HG03060 (cell line): ENCODE data around the gene ZNF580.
A peak's percentile ranks its signal among the peaks of the same experiment; 100 is the strongest.

Source experiments
- ATAC-seq: cut with Tn5 transposase; IDR thresholded peaks from one replicate; pipeline ENCODE4 v1.9.1; 2021; ENCODE audit warnings: low read depth, moderate number of reproducible peaks; ENCODE audit not compliant: unreplicated experiment

Gene ZNF580

GRCh38 chr19:55640577-55641425 lies at the start of gene ZNF580:
ZNF580 (plus strand) TSS chr19:55641002; CDS start chr19:55642509, 1,507 bp downstream.
- no peak for ATAC-seq

DNA sequence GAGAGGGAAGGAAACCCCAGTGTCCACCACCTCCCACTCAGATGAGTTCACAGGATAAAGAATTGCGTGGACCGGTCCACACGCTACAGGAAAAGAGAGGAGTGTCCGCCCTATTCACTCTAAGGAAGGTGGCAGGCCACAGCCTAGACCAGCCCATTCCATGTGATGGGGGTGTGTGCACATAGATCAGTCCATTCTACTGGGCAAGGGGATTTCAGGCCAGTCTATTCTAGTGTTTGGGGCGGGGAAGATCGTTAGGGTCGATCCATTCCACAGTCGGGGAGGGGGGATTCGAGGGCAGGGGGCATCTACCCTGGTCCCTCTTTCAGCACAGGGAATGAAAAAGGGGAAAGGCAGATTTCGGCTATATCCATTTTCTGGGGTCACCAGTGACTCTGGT lies 49.2 kb upstream of the ZNF580 start:
- no peak for ATAC-seq

- ATAC-seq: no peak
Measured at GRCh38 chr19:55592391-55593090, 48.3 kb upstream of the ZNF580 start.

DNA sequence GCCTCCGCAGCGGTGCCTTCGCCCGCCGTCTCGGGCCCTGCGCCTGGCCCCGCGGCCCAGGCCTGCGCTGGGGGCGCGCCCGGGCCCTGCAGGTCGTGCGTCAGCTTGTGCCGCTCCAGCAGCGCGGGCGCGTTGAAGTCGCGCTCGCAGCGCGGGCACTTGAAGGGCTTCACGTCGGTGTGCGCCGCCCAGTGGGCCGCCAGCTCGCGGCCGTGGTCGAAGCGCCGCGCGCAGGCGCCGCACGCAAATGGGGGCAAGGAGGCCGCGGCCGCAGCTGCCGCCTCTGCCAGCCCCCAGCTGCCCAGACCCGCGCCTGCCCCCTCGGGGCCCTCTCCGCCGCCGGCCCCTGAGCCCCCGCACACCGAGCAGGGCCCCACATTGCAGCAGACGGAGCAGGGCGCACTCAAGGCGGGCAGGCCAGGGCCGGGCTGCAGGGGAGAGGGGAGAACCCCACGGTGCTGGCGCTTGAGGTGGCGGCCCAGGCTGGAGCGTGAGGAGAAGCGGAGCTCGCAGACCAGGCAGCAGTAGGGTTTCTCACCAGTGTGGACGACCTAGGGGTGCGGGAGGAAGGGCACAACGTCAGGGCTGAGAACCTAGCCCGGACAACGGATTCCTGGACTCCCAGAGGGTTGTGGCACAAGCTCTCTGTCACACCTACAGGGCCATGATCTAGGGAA lies 47.6 kb upstream of the ZNF580 start:
- ATAC-seq: no peak

GRCh38 chr19:55594996-55595545 lies 45.7 kb upstream of the ZNF580 start:
- no peak for ATAC-seq

DNA sequence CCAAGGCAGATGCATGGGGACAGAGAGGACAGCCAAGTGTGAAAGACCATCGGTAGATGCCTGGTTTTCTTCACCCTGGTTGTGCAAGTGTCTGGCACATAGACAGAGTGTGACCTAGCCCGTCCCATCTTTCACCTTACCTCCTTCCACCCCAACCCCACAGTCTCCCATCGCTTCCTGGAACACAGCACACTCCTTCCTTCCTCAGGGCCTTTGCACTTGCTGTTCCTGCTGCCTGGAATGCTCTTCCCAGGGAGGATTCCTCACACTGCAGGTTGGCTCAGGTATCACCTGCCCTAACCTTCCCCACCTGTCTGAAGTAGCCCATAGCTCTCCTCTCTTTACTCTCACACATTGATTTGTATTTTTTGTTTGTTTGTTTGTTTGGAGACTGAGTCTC lies 44.5 kb upstream of the ZNF580 start:
- ATAC-seq: no peak

GRCh38 chr19:55597501-55597921 lies 43.3 kb upstream of the ZNF580 start:
- ATAC-seq: no peak

GRCh38 chr19:55598034-55598433 lies 42.8 kb upstream of the ZNF580 start:
- ATAC-seq: no peak

DNA sequence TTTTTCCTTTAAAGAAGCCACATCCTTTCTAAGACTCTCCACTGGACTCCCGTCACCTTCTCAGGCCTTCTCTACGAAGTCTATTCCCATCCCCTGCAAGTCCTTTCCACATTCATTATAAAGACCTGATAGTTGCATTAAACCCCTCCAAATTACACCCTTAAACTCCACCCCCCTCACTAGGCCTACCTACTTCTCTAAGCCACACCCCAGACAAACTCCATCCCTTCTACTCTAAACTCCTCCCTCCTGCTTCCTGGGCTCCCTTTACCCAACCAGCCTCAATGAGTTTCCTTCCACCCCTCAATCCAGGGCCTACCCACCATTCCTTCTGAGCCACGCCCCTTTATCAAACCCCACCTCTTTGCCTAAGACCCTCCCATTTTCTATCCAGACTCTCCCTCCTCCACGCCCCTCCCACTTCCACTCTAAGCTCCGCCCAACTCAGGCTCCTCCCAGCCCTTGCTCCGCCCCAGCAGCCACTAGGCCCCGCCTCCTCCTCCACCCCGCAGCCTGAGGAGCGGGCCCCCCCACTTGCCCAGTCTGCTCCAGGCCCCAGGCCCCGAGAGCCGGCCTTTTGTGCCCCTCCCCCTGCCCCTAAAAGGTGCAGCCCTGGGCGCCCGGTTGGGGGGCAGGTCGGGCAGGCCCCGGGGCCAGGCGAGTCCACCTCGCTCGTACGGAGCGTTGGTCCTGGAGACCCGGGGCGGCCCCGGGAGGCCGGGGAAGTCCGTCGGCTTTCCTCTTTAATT lies 41.9 kb upstream of the ZNF580 start:
- peak; percentile 62 for ATAC-seq

- peak; percentile 24 for ATAC-seq
Measured at GRCh38 chr19:55599468-55599841, 41.3 kb upstream of the ZNF580 start, which contains the start of gene FIZ1. FIZ1 (minus strand) TSS chr19:55599517; CDS start chr19:55597865, 1,652 bp downstream.

DNA sequence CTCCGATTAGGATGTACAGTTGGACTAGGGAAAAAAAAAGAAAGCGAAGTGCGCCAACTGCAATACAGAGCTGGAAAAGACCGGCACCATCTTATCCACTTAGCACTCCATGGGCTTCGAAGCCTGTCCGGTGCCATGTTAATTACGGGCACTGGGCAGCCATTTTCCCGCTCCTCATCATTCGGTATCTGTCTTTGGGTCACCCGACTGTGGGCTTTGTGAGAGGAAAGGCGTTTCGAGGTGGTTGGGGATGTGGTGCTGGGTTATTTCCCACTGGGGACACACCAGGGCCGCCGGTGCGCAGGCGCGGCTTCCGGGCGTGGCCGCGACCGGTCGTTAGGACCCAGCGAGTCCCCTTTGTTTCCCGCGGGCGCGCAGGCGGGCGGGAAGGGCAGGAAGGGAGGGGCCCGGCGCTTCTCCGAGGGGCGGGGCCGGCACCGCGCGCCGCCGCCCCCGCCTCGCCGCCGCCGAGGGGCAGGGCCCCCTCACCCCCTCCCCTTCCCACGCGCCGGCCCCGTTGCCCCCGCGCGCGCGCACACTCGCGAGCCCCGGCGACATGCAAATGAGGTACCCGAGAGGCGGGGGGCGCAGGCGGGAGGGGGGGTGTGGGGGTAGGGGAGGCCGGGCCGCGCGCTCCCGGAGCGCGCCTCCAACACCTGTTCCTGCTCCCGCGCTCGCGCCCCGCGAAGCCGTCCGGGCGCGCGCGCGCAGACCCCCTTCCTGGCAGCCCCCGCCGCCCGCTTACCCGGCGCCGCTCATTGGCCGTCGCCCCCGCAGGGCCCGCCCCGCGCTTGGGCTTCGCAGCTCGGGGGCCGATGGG lies 40.8 kb upstream of the ZNF580 start, which contains the start of gene ZNF524:
Gene ZNF524 (plus strand): TSS at position 447 of the 820 bp plus-strand sequence. CDS start 1,825 bp downstream, outside the sequence.
- peak; percentile 30 for ATAC-seq

GRCh38 chr19:55600662-55601028 lies 40.2 kb upstream of the ZNF580 start:
- ATAC-seq: no peak

DNA sequence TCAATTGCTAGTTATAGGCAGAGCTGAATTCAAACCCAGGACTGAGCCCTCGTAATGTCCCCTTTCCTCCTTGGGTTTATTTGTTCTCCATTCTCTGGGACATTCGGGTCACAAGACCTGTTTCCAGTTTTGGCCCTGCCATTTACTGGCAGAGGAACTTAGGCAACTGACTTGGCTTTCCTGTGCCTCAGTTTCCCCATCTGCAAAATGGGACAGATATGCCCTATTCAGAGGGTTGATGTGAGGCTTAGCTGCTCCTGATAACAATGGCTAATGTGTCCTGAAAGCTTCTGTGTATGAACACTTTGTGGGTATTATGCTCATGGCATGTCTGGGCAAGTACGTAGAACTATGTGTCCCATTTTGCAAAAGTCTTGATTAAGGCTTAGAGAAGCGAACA lies 39.7 kb upstream of the ZNF580 start:
- no peak for ATAC-seq

GRCh38 chr19:55602104-55603001 lies 38.4 kb upstream of the ZNF580 start:
- ATAC-seq: no peak

DNA sequence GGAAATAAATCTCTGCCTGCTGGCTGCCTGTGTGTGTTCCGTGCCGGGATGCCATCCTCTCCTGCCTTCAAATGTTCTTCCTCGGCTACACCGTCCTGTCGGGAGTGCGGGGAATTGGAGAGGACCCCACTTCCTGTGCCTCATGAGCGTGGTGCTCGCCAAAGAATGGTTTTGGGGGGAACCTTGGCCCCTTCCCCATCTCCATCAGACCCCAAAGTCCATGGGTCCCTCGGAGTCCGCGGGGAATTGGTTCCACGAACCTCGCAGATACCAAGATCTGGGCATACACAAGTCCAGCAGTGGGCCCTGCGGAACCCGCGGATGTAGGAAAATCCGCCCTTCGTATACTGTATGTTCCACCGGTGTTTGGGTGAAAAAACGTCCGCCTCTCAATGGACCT lies 37.7 kb upstream of the ZNF580 start:
- no peak for ATAC-seq

DNA sequence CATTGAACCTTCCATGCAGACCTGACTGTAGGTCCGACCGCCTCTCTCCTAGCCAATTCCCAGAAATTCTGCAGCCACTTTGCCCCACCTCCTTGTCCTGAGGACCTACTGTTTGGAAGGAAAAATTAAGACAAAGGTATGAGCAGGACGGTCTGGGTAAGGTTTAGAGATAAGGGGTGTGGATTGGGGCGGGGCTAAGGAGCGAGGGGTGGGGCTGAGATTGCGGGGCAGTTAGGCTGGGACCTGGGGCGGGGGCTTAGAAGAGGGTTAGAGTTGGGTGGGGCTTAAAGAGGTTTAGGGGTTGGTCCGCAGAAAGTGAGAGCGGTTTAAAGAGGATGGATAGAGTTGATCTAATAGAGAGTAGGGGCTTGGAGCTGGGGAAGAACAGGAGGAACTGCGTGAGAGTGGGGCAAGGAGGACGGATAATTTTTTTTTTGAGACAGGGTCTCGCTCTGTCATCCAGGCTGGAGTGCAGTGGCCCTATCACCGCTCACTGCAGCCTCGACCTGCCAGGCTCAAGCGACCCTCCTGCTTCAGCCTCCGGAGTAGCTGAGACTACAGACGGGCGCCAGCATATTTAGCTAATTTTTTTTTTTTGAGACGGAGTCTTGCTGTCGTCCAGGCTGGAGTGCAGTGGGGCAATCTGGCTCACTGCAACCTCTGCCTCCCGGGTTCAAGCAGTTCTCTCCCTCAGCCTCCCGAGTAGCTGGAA lies 37.1 kb upstream of the ZNF580 start:
- ATAC-seq: no peak

DNA sequence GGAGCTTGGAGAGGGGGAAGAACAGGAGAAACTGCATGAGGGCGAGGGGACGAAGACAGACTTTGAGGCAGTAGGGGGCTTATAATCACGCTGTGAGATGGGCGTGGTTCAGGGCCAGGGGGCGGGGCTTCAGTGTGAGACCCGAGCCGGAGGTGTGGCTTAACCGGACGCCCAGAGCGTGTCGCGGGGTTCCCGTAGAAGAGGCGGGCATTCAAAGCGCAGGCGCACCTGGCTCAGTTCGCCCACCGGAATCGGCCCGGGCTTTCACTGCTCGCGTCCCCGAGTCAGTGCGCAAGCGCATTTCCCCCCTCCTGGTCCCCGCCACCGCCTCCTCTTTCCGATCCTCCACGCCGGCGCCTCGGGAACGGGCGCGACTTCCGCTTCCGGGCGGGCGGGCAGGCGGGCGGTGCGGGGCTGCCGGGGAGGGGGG lies 35.6 kb upstream of the ZNF580 start:
- ATAC-seq: peak; percentile 42
